Keratinocyte (primary cell): ENCODE results near the gene SRGN.
"Not testable (repeated sequence)": the region's sequence is repeated elsewhere in the genome, so short reads cannot be mapped to it uniquely, and the experiment has no call there.

Source experiments
- CTCF ChIP-seq, 3 experiments: IDR thresholded peaks in 1 of 3; conservative IDR thresholded peaks in 1 of 3; optimal IDR thresholded peaks in 1 of 3; 2 replicates in 2 of 3; 3 replicates in 1 of 3; pipeline versions ENCODE3 to v1.5.1; 2011; ENCODE audit warnings: low read length in 3 of 3, mild to moderate bottlenecking in 3 of 3, moderate library complexity in 2 of 3, control low read depth in 1 of 3, inconsistent platforms in 1 of 3; ENCODE audit not compliant: insufficient read depth in 2 of 3; ENCODE audit errors: extremely low read depth in 1 of 3
- EZH2 ChIP-seq: IDR thresholded peaks from one replicate; pipeline ENCODE4 v1.6.1; 2012; ENCODE audit warnings: inconsistent platforms, mild to moderate bottlenecking, low read length, moderate library complexity

GRCh38 chr10:69040904-69041303, 47.0 kb upstream of the SRGN start:
- not testable (repeated sequence) for TF ChIP-seq CTCF (optimal IDR thresholded peaks at IDR 0.05 in 1 of 3, IDR thresholded peaks at IDR 0.05 in 1 of 3, conservative IDR thresholded peaks at IDR 0.05 in 1 of 3; ENCODE audit: extremely low read depth in 1 of 3, insufficient read depth in 2 of 3, low read length in 3 of 3); EZH2
